Liver (tissue), 9 donors: ENCODE measurements around the gene SCN10A. TPM values are rescaled to one million over a fixed set of nuclear protein-coding genes. Genes with fewer than 3 reads are reported as not detected.

Source experiments
- DNase-seq: peaks from one replicate; pipeline ENCODE4 v3.0.0-alpha.2; 2017; ENCODE audit warnings: low spot score
- H3K27ac ChIP-seq, 2 donors: one replicate each; pipeline ENCODE4 v1.7.0; 2013; ENCODE audit warnings: inconsistent platforms in 2 of 2, low read length in 2 of 2, control low read depth in 1 of 2, low read depth in 1 of 2, mild to moderate bottlenecking in 1 of 2
- H3K27me3 ChIP-seq, 4 donors: one replicate each; pipeline versions ENCODE4 v1.6.1 to v1.7.0; 2013; ENCODE audit warnings: low read length in 3 of 4, inconsistent platforms in 1 of 4, mild to moderate bottlenecking in 1 of 4, moderate library complexity in 1 of 4; ENCODE audit not compliant: control insufficient read depth in 4 of 4, insufficient read depth in 4 of 4
- H3K36me3 ChIP-seq, 4 donors: one replicate each; pipeline versions ENCODE4 v1.6.1 to v1.7.0; 2013; ENCODE audit warnings: low read length in 3 of 4, mild to moderate bottlenecking in 3 of 4, low read depth in 1 of 4, moderate library complexity in 1 of 4; ENCODE audit not compliant: control insufficient read depth in 4 of 4, insufficient read depth in 3 of 4
- H3K4me1 ChIP-seq, 4 donors: one replicate each; pipeline versions ENCODE4 v1.6.1 to v1.7.0; 2013; ENCODE audit warnings: low read length in 3 of 4, mild to moderate bottlenecking in 3 of 4, moderate library complexity in 1 of 4; ENCODE audit not compliant: control insufficient read depth in 4 of 4, insufficient read depth in 4 of 4
- H3K4me3 ChIP-seq, 3 donors: one replicate each; pipeline versions ENCODE4 v1.6.1 to v1.7.0; 2013; ENCODE audit warnings: low read length in 3 of 3, control low read depth in 1 of 3, low read depth in 1 of 3, mild to moderate bottlenecking in 1 of 3
- H3K9ac ChIP-seq, 2 donors: one replicate each; pipeline ENCODE4 v1.7.0; 2013; ENCODE audit warnings: low read length in 2 of 2, mild to moderate bottlenecking in 2 of 2, moderate library complexity in 2 of 2, control low read depth in 1 of 2, low read depth in 1 of 2
- H3K9me3 ChIP-seq, 4 donors: one replicate each; pipeline versions ENCODE4 v1.6.1 to v1.7.0; 2013; ENCODE audit warnings: low read length in 3 of 4; ENCODE audit not compliant: control insufficient read depth in 4 of 4
- CTCF ChIP-seq: fragments of 150-350 bp; IDR thresholded peaks from 2 replicates; pipeline ENCODE4 v1.5.1; 2017; ENCODE audit warnings: improper control_type of control experiment, low read depth, low read length; ENCODE audit not compliant: missing input control
- EGR1 ChIP-seq, 2 donors: IDR thresholded peaks; 2 replicates each; pipeline ENCODE4 v1.6.1; 2016 to 2018; ENCODE audit warnings: antibody characterized with exemption in 2 of 2, low read depth in 2 of 2
- FOXA1 ChIP-seq: IDR thresholded peaks from 2 replicates; pipeline ENCODE4 v1.6.1; 2016; ENCODE audit warnings: antibody characterized with exemption
- GABPA ChIP-seq, 2 donors: IDR thresholded peaks in 1 of 2; conservative IDR thresholded peaks in 1 of 2; 2 replicates each; pipeline ENCODE4 v1.6.1; 2016; ENCODE audit warnings: antibody characterized with exemption in 2 of 2, mild to moderate bottlenecking in 1 of 2, moderate library complexity in 1 of 2
- HNF4G ChIP-seq: IDR thresholded peaks from 2 replicates; pipeline ENCODE4 v1.6.1; 2016; ENCODE audit warnings: antibody characterized with exemption
- MAX ChIP-seq: IDR thresholded peaks from 2 replicates; pipeline ENCODE4 v1.6.1; 2016; ENCODE audit warnings: antibody characterized with exemption
- NR2F2 ChIP-seq: IDR thresholded peaks from 2 replicates; pipeline ENCODE4 v1.6.1; 2016; ENCODE audit warnings: antibody characterized with exemption
- RAD21 ChIP-seq, 2 donors: IDR thresholded peaks; 2 replicates each; pipeline ENCODE4 v1.6.1; 2016; ENCODE audit warnings: antibody characterized with exemption in 2 of 2, mild to moderate bottlenecking in 2 of 2
- REST ChIP-seq: IDR thresholded peaks from 2 replicates; pipeline ENCODE4 v1.6.1; 2016; ENCODE audit warnings: antibody characterized with exemption, mild to moderate bottlenecking
- SP1 ChIP-seq: IDR thresholded peaks from 2 replicates; pipeline ENCODE4 v1.6.1; 2018; ENCODE audit warnings: antibody characterized with exemption, mild to moderate bottlenecking
- TAF1 ChIP-seq: conservative IDR thresholded peaks from 2 replicates; pipeline ENCODE4 v1.6.1; 2016; ENCODE audit warnings: antibody characterized with exemption, mild to moderate bottlenecking
- YY1 ChIP-seq: IDR thresholded peaks from 2 replicates; pipeline ENCODE4 v1.6.1; 2016; ENCODE audit warnings: antibody characterized with exemption, mild to moderate bottlenecking
- ZBTB33 ChIP-seq: IDR thresholded peaks from 2 replicates; pipeline ENCODE4 v1.6.1; 2016; ENCODE audit warnings: antibody characterized with exemption
- WGBS: extraction: QIAGEN DNeasy Blood & Tissue Kit; methylation state at CpG from one replicate; pipeline ENCODE4 v1.1.7; 2013; 5-methylcytosine and 5-hydroxymethylcytosine counted together
- polyA plus RNA-seq, 2 donors: library from polyadenylated mRNA; stranded (reverse) in 1 of 2; unstranded in 1 of 2; fragments of 200-250 nt in 1 of 2; fragments of >200 nt in 1 of 2; fragmentation: Nextera tagmentation in 1 of 2; extraction: Ambion mirVana in 1 of 2; gene quantifications; one replicate each; pipeline versions ENCODE4 v1.2.1 to v1.2.3, GENCODE V29; 2013 to 2015
- total RNA-seq, 2 donors: library from RNA; depleted of rRNA; stranded (reverse); fragments of >200 nt; gene quantifications; one replicate each; pipeline ENCODE4 v1.2.3, GENCODE V29; 2014
- donor health status: healthy.
- donor health status: healthy.
- donor health status: healthy.
- donor health status: healthy.
- donor health status: healthy.

Gene SCN10A
- total and polyA plus RNA-seq, 4 donors: under 0.01 TPM; not detected in 3

- peaks cover 0 to 5% (median 2%) of the 10 kb centered on the region in 4 donors for H3K27me3 ChIP-seq
- no peak overlapping the region for H3K27ac ChIP-seq
- no peaks in the 10 kb centered on the region for H3K36me3 ChIP-seq
- TF ChIP-seq RAD21 (IDR thresholded peaks at IDR 0.05) (peak; percentile 70 to 73), EGR1 (IDR thresholded peaks at IDR 0.05; ENCODE audit: low read depth in 2 of 2) (no peak), CTCF (peak; percentile 32), MAX (no peak), YY1 (no peak)
- H3K4me3 ChIP-seq: no peak overlapping the region
- no peaks in the 10 kb centered on the region for H3K9me3 ChIP-seq
- no peak for DNase-seq
- H3K4me1 ChIP-seq: no peaks in the 10 kb centered on the region
- WGBS: 46% methylated on average over 2 of the region's 2 CpGs
- H3K9ac ChIP-seq: no peak overlapping the region
These were observed 27.9 kb upstream of the SCN10A start for GRCh38 chr3:38843898-38844297.

- Histone ChIP-seq H3K27me3 (peaks cover 0 to 5% (median 2%) of the 10 kb centered on the region in 4 donors), H3K4me3 (no peak overlapping the region), H3K9me3 (no peaks in the 10 kb centered on the region), H3K9ac (no peak overlapping the region), H3K27ac (no peak overlapping the region), H3K36me3 (no peaks in the 10 kb centered on the region), H3K4me1 (no peaks in the 10 kb centered on the region)
- DNase-seq: no peak
- no peak for TF ChIP-seq YY1
- no peak for TF ChIP-seq MAX
- TF ChIP-seq REST: no peak
- no peak for TF ChIP-seq FOXA1
- TF ChIP-seq HNF4G: no peak
- WGBS: 53% methylated on average over 4 of the region's 4 CpGs
These were observed 26.4 kb upstream of the SCN10A start for GRCh38 chr3:38842266-38842965.

- Histone ChIP-seq H3K27me3 (peaks cover 0 to 5% (median 2%) of the 10 kb centered on the region in 4 donors), H3K4me3 (no peak overlapping the region), H3K4me1 (no peaks in the 10 kb centered on the region), H3K27ac (no peak overlapping the region), H3K36me3 (no peaks in the 10 kb centered on the region), H3K9ac (no peak overlapping the region), H3K9me3 (no peaks in the 10 kb centered on the region)
- no peak for DNase-seq
- WGBS: 49% methylated on average over 2 of the region's 2 CpGs
- TF ChIP-seq SP1 (no peak), HNF4G (no peak), GABPA (IDR thresholded peaks at IDR 0.05 in 1 of 2, conservative IDR thresholded peaks at IDR 0.05 in 1 of 2) (no peak), REST (no peak), TAF1 (no peak), RAD21 (IDR thresholded peaks at IDR 0.05) (no peak), ZBTB33 (no peak), NR2F2 (no peak), MAX (no peak), FOXA1 (no peak)
These were observed 25.0 kb upstream of the SCN10A start for GRCh38 chr3:38840987-38841386.
